Breast epithelium (tissue), 4 donors: ENCODE results near the gene SPIC. TPM values are rescaled to one million over a fixed set of nuclear protein-coding genes. Genes with fewer than 3 reads are reported as not detected.

Experiments
- DNase-seq, 2 donors: peaks; one replicate each; pipeline ENCODE4 v3.0.0-alpha.2; 2019; ENCODE audit warnings: low spot score in 2 of 2
- H3K27ac ChIP-seq, 2 donors: fragments of 200-600 bp; sonication (generic) in 1 of 2; one replicate each; pipeline ENCODE4 v1.5.1; 2016 to 2019; ENCODE audit warnings: mild to moderate bottlenecking in 1 of 2
- H3K27me3 ChIP-seq, 2 donors: fragments of 200-600 bp; sonication (generic) in 1 of 2; one replicate each; pipeline versions ENCODE4 v1.5.1 to v1.6.0; 2017 to 2019; ENCODE audit warnings: control low read depth in 1 of 2, mild to moderate bottlenecking in 1 of 2
- H3K36me3 ChIP-seq: fragments of 200-600 bp; one replicate; pipeline ENCODE4 v1.5.1; 2019
- H3K4me1 ChIP-seq, 2 donors: fragments of 200-600 bp; sonication (generic); one replicate each; pipeline ENCODE4 v1.5.1; 2016 to 2019; ENCODE audit warnings: control low read depth in 1 of 2
- H3K4me3 ChIP-seq, 3 donors: fragments of 200-600 bp; sonication (generic); 1 replicate in 2 of 3; 2 replicates in 1 of 3; pipeline ENCODE4 v1.5.1; 2016 to 2019; ENCODE audit warnings: mild to moderate bottlenecking in 3 of 3, moderate library complexity in 2 of 3
- H3K9me3 ChIP-seq, 2 donors: fragments of 200-600 bp; sonication (generic) in 1 of 2; one replicate each; pipeline ENCODE4 v1.5.1; 2016 to 2019; ENCODE audit warnings: control low read depth in 1 of 2
- POLR2A ChIP-seq: fragments of 450-650 bp; IDR thresholded peaks from one replicate; pipeline ENCODE4 v1.6.1; 2016; ENCODE audit warnings: antibody characterized with exemption, mild to moderate bottlenecking, moderate library complexity
- POLR2AphosphoS5 ChIP-seq, 3 donors: sonication (generic); formaldehyde crosslinking; IDR thresholded peaks; one replicate each; pipeline ENCODE4 v1.6.1; 2017; ENCODE audit warnings: antibody characterized with exemption in 3 of 3
- intact Hi-C: fragments of 100-400 bp; cut with DNase I; formaldehyde crosslinking; loops from one replicate; pipeline ENCODE4 v1.15.1; 2023; ENCODE audit warnings: low total_unique reads
- total RNA-seq, 3 donors: library from RNA; depleted of rRNA; stranded (reverse); fragments of >200 nt; gene quantifications; one replicate each; pipeline ENCODE4 v1.1.0, GENCODE V29; 2016
- TF ChIP-seq, protein P1 (sequence below), 3 donors: fragments of 450-650 bp; IDR thresholded peaks; one replicate each; pipeline ENCODE4 v1.5.1; 2016 to 2017; ENCODE audit warnings: antibody characterized with exemption in 3 of 3, mild to moderate bottlenecking in 3 of 3, moderate library complexity in 3 of 3

SPIC gene
- total RNA-seq, 3 donors from 2014 or later, result not detected

- Histone ChIP-seq H3K9me3 (no peaks in the 10 kb centered on the region), H3K4me3 (no peak overlapping the region), H3K4me1 (no peaks in the 10 kb centered on the region), H3K27ac (no peak overlapping the region), H3K36me3 (no peaks in the 10 kb centered on the region), H3K27me3 (no peaks in the 10 kb centered on the region)
- intact Hi-C loops, result no loop called here
- DNase-seq, result no peak
- TF ChIP-seq, protein P1, sequence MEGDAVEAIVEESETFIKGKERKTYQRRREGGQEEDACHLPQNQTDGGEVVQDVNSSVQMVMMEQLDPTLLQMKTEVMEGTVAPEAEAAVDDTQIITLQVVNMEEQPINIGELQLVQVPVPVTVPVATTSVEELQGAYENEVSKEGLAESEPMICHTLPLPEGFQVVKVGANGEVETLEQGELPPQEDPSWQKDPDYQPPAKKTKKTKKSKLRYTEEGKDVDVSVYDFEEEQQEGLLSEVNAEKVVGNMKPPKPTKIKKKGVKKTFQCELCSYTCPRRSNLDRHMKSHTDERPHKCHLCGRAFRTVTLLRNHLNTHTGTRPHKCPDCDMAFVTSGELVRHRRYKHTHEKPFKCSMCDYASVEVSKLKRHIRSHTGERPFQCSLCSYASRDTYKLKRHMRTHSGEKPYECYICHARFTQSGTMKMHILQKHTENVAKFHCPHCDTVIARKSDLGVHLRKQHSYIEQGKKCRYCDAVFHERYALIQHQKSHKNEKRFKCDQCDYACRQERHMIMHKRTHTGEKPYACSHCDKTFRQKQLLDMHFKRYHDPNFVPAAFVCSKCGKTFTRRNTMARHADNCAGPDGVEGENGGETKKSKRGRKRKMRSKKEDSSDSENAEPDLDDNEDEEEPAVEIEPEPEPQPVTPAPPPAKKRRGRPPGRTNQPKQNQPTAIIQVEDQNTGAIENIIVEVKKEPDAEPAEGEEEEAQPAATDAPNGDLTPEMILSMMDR (IDR thresholded peaks at IDR 0.05), result no peak
- TF ChIP-seq POLR2AphosphoS5 (IDR thresholded peaks at IDR 0.05) (no peak), POLR2A (no peak)
Measured at GRCh38 chr12:101475751-101476305, 692 bp downstream of the SPIC start.

DNA sequence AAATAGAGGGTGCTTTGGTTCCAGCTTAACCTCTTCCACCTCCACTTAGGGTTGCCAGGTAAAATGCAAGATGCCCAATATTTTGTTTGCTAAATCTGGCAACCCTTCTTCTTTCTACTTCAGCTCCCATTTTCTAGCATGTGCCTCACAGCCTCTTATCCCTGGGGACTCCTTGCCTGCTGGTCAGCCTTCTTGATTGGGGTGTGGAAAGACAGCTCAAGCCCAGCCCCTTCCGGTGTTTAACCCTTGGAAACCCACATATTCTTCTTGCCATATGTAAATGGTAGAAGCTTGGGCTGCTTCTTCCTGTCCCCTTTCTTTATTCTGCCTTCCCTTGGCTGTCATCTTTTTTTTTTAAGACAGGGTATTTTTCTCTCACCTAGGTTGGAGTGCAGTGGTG is 5.7 kb downstream of the SPIC start:
- DNase-seq, result no peak
- intact Hi-C loops, result no loop called here
- TF ChIP-seq POLR2A (no peak), POLR2AphosphoS5 (IDR thresholded peaks at IDR 0.05) (no peak)
- TF ChIP-seq, protein P1 (IDR thresholded peaks at IDR 0.05), result no peak

DNA sequence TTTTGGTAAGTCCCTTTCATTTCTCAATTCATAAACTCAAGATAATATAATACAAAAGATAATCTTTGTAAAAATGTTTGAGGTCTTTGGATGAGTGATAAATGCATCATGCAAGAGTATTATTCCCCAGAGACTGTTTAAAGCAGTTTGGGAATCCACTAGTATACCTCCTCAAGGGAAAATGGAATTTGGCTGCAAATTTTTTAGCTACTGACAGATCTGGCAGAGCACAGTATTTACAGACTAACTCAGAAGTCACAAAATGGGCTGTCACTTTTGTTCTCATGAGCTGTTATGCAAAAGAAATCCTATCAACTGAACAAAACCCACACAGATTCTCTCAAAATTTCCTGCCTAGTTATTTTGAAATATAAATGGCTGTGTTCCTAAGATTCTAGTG is 9.9 kb downstream of the SPIC start:
- H3K9me3 ChIP-seq, result no peaks in the 10 kb centered on the region
- DNase-seq, result no peak
- intact Hi-C loops, result no loop called here
- H3K36me3 ChIP-seq, result no peaks in the 10 kb centered on the region
- H3K27ac ChIP-seq, result no peak overlapping the region
- H3K4me1 ChIP-seq, result no peaks in the 10 kb centered on the region
- H3K27me3 ChIP-seq, result no peaks in the 10 kb centered on the region
- H3K4me3 ChIP-seq, result no peak overlapping the region
- TF ChIP-seq, protein P1 (IDR thresholded peaks at IDR 0.05), result no peak
- no peak for TF ChIP-seq POLR2AphosphoS5 (IDR thresholded peaks at IDR 0.05)
- no peak for TF ChIP-seq POLR2A

More for the DNA sequence above, 5.7 kb downstream of the SPIC start:
- H3K27me3 ChIP-seq, result no peaks in the 10 kb centered on the region
- no peaks in the 10 kb centered on the region for H3K36me3 ChIP-seq
- H3K9me3 ChIP-seq, result no peaks in the 10 kb centered on the region
- H3K27ac ChIP-seq, result no peak overlapping the region
- no peak overlapping the region for H3K4me3 ChIP-seq
- H3K4me1 ChIP-seq, result no peaks in the 10 kb centered on the region

GRCh38 chr12:101488469-101488868 is 13.3 kb downstream of the SPIC start:
- H3K27ac ChIP-seq, result no peak overlapping the region
- H3K27me3 ChIP-seq, result no peaks in the 10 kb centered on the region
- no peak overlapping the region for H3K4me3 ChIP-seq
- no peak for DNase-seq
- no peaks in the 10 kb centered on the region for H3K36me3 ChIP-seq
- no peaks in the 10 kb centered on the region for H3K4me1 ChIP-seq
- no peaks in the 10 kb centered on the region for H3K9me3 ChIP-seq
- intact Hi-C loops, result loop anchor here (1.0 kb wide), 1 partner anchor 12 kb away; no protein-coding TSS in a partner anchor
- TF ChIP-seq, protein P1 (IDR thresholded peaks at IDR 0.05), result no peak

DNA sequence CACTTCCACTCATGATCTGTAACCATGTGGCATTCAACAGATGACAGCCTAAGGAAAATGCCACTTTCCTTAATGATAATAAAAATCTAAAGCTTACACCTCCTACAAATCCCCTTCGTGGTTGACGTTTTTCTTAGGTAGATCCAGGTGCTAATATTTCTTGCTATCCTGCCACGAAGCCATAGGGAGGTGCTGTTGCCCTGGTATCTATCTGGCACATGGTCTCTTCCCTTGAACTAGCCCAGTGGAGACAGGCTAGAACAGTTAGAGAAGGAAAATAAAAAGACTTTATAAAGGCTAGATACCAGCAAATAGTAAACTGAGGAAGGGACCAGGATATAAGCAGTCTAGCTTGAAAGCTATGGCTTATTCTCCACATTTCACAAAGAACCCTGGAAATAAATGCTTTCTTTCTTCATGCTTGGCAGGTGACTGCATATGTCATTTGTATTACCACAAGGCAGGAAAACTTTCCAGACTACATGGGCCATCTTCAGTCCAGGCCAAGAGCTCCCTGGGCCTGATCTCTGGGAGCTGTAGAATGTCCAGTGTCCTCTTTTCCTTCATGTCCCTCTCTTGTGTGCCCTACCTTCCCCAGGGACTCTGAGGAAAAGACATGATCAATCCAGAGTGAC is 15.3 kb downstream of the SPIC start:
- Histone ChIP-seq H3K4me1 (no peaks in the 10 kb centered on the region), H3K27me3 (no peaks in the 10 kb centered on the region), H3K9me3 (no peaks in the 10 kb centered on the region), H3K4me3 (no peak overlapping the region), H3K27ac (no peak overlapping the region), H3K36me3 (no peaks in the 10 kb centered on the region)
- intact Hi-C loops, result no loop called here
- no peak for TF ChIP-seq POLR2AphosphoS5 (IDR thresholded peaks at IDR 0.05)
- TF ChIP-seq, protein P1 (IDR thresholded peaks at IDR 0.05), result peak in 2 of 3 donors; percentile 52 to 59
- no peak for DNase-seq
